Stomach (tissue), 4 donors: ENCODE results near the gene GPR63.

Experiments used
- EP300 ChIP-seq: sonication (generic); formaldehyde crosslinking; IDR thresholded peaks from one replicate; pipeline ENCODE4 v1.6.1; 2017; ENCODE audit warnings: antibody characterized with exemption
- POLR2A ChIP-seq, 4 donors: fragments of 450-650 bp; IDR thresholded peaks; one replicate each; pipeline ENCODE4 v1.6.1; 2016; ENCODE audit warnings: antibody characterized with exemption in 4 of 4, control low read depth in 2 of 4, mild to moderate bottlenecking in 1 of 4, moderate library complexity in 1 of 4
- POLR2AphosphoS5 ChIP-seq, 3 donors: sonication (generic); formaldehyde crosslinking; IDR thresholded peaks; one replicate each; pipeline ENCODE4 v1.6.1; 2016; ENCODE audit warnings: antibody characterized with exemption in 3 of 3
- TF ChIP-seq, protein P1 (sequence below), 7 experiments: fragments of 450-650 bp in 4 of 7; fragments of 200-600 bp in 3 of 7; sonication (generic) in 3 of 7; IDR thresholded peaks; one replicate each; pipeline ENCODE4 v1.5.1; 2016 to 2019; ENCODE audit warnings: antibody characterized with exemption in 7 of 7, control low read depth in 2 of 7, mild to moderate bottlenecking in 1 of 7

DNA sequence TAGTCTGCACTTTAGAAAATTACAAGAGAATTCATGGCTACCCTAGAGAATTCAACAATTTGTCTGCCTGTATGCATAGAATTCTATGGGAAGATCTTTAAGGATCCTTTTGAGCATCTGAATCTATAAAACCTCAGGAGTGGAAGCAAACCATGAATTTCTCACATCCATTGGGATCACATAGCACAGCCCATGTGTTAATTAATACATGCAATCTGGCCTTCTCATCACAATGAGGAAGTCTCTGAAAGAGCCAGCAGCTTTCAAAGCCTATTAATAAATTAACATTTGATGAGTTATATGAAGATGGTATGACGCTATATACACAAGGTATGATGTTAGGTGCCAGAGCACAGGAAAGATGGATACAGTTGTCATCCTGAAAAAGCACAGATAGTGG, 35.7 kb upstream of the GPR63 start:
- no peak for TF ChIP-seq POLR2AphosphoS5 (IDR thresholded peaks at IDR 0.05)
- TF ChIP-seq POLR2A (IDR thresholded peaks at IDR 0.05), result no peak
- TF ChIP-seq, protein P1, sequence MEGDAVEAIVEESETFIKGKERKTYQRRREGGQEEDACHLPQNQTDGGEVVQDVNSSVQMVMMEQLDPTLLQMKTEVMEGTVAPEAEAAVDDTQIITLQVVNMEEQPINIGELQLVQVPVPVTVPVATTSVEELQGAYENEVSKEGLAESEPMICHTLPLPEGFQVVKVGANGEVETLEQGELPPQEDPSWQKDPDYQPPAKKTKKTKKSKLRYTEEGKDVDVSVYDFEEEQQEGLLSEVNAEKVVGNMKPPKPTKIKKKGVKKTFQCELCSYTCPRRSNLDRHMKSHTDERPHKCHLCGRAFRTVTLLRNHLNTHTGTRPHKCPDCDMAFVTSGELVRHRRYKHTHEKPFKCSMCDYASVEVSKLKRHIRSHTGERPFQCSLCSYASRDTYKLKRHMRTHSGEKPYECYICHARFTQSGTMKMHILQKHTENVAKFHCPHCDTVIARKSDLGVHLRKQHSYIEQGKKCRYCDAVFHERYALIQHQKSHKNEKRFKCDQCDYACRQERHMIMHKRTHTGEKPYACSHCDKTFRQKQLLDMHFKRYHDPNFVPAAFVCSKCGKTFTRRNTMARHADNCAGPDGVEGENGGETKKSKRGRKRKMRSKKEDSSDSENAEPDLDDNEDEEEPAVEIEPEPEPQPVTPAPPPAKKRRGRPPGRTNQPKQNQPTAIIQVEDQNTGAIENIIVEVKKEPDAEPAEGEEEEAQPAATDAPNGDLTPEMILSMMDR (IDR thresholded peaks at IDR 0.05), result no peak
- TF ChIP-seq EP300, result no peak
